ENCODE measurements around the gene RTN4RL1.
"Not testable (repeated sequence)": the region's sequence is repeated elsewhere in the genome, so short reads cannot be mapped to it uniquely, and the experiment has no call there.

The RTN4RL1 gene

GRCh38 chr17:1982793-1983366 lies 42.3 kb downstream of the RTN4RL1 start:
- H3K4ac ChIP-seq (ENCODE audit: low read depth in 1 of 2, low read length in 2 of 2); H3K27ac ChIP-seq (ENCODE audit: low read length, poor library complexity, severe bottlenecking); DNase-seq; H3K4me3 ChIP-seq (ENCODE audit: insufficient read depth in 1 of 2, low read depth in 1 of 2, low read length in 2 of 2); H3K9ac ChIP-seq (ENCODE audit: low read length); H2BK15ac ChIP-seq (ENCODE audit: low read depth, poor library complexity, severe bottlenecking); H4K91ac ChIP-seq (ENCODE audit: low read length); H3K18ac ChIP-seq (ENCODE audit: low read depth in 1 of 2, low read length in 2 of 2); H2BK12ac ChIP-seq (ENCODE audit: low read length in 2 of 2); H3K4me2 ChIP-seq (ENCODE audit: low read length, poor library complexity, severe bottlenecking); H2AK5ac ChIP-seq (ENCODE audit: low read length, severe bottlenecking); H2BK5ac ChIP-seq (ENCODE audit: low read depth, low read length, poor library complexity, severe bottlenecking); H3K79me1 ChIP-seq (replicated peaks; ENCODE audit: low read length, poor library complexity, severe bottlenecking); H3K36me3 ChIP-seq (ENCODE audit: control insufficient read depth in 1 of 2, insufficient read depth in 2 of 2, low read depth in 1 of 2, low read length in 2 of 2); H2BK120ac ChIP-seq (ENCODE audit: low read depth, low read length); H4K8ac ChIP-seq (ENCODE audit: low read length); H2AFZ ChIP-seq (ENCODE audit: low read depth, low read length); H3K9me3 ChIP-seq (ENCODE audit: control insufficient read depth, low read length); H3K23ac ChIP-seq (ENCODE audit: low read length in 2 of 2): not testable (repeated sequence)
- Histone ChIP-seq H3K4me1 (ENCODE audit: control insufficient read depth, insufficient read depth, low read depth, low read length) (peaks cover 44% of the 10 kb centered on the region), H3K14ac (ENCODE audit: low read length in 2 of 2) (peak overlapping the region in 1 of 2 experiments; percentile 74), H3K27me3 (ENCODE audit: control insufficient read depth in 1 of 2, insufficient read depth in 1 of 2, low read length in 2 of 2) (peaks cover 7 to 12% of the 10 kb centered on the region in 2 experiments)
- 76% methylated on average over 12 of the region's 13 CpGs for WGBS

GRCh38 chr17:1980665-1981250 lies 44.4 kb downstream of the RTN4RL1 start:
- Histone ChIP-seq H2AFZ (ENCODE audit: low read depth, low read length) (no peak overlapping the region), H2BK15ac (ENCODE audit: low read depth, poor library complexity, severe bottlenecking) (no peak overlapping the region), H3K4me2 (ENCODE audit: low read length, poor library complexity, severe bottlenecking) (no peak overlapping the region), H3K27ac (ENCODE audit: low read length, poor library complexity, severe bottlenecking) (no peak overlapping the region), H3K9ac (ENCODE audit: low read length) (no peak overlapping the region), H3K4me1 (ENCODE audit: control insufficient read depth, insufficient read depth, low read depth, low read length) (peaks cover 47% of the 10 kb centered on the region), H3K18ac (ENCODE audit: low read depth in 1 of 2, low read length in 2 of 2) (no peak overlapping the region), H3K23ac (ENCODE audit: low read length in 2 of 2) (no peak overlapping the region), H3K4ac (ENCODE audit: low read depth in 1 of 2, low read length in 2 of 2) (no peak overlapping the region), H2BK5ac (ENCODE audit: low read depth, low read length, poor library complexity, severe bottlenecking) (no peak overlapping the region), H4K91ac (ENCODE audit: low read length) (no peak overlapping the region), H3K27me3 (ENCODE audit: control insufficient read depth in 1 of 2, insufficient read depth in 1 of 2, low read length in 2 of 2) (peaks cover 23 to 32% of the 10 kb centered on the region in 2 experiments), H3K14ac (ENCODE audit: low read length in 2 of 2) (no peak overlapping the region), H2BK120ac (ENCODE audit: low read depth, low read length) (no peak overlapping the region), H3K79me1 (replicated peaks; ENCODE audit: low read length, poor library complexity, severe bottlenecking) (no peaks in the 10 kb centered on the region), H3K4me3 (ENCODE audit: insufficient read depth in 1 of 2, low read depth in 1 of 2, low read length in 2 of 2) (no peak overlapping the region), H2AK5ac (ENCODE audit: low read length, severe bottlenecking) (no peak overlapping the region), H3K36me3 (ENCODE audit: control insufficient read depth in 1 of 2, insufficient read depth in 2 of 2, low read depth in 1 of 2, low read length in 2 of 2) (no peaks in the 10 kb centered on the region), H3K9me3 (ENCODE audit: control insufficient read depth, low read length) (no peaks in the 10 kb centered on the region), H4K8ac (ENCODE audit: low read length) (no peak overlapping the region), H2BK12ac (ENCODE audit: low read length in 2 of 2) (no peak overlapping the region)
- 88% methylated on average over 4 of the region's 8 CpGs for WGBS
- no peak for DNase-seq

GRCh38 chr17:1979182-1979985 lies 45.8 kb downstream of the RTN4RL1 start:
- no peak overlapping the region for H2BK5ac ChIP-seq (ENCODE audit: low read depth, low read length, poor library complexity, severe bottlenecking)
- H3K4me3 ChIP-seq (ENCODE audit: insufficient read depth in 1 of 2, low read depth in 1 of 2, low read length in 2 of 2), result no peak overlapping the region
- H3K27me3 ChIP-seq (ENCODE audit: control insufficient read depth in 1 of 2, insufficient read depth in 1 of 2, low read length in 2 of 2), result peaks cover 31 to 45% of the 10 kb centered on the region in 2 experiments
- H3K4me2 ChIP-seq (ENCODE audit: low read length, poor library complexity, severe bottlenecking), result no peak overlapping the region
- peak overlapping the region; percentile 47 for H3K27ac ChIP-seq (ENCODE audit: low read length, poor library complexity, severe bottlenecking)
- no peak overlapping the region for H3K14ac ChIP-seq (ENCODE audit: low read length in 2 of 2)
- no peak overlapping the region for H4K91ac ChIP-seq (ENCODE audit: low read length)
- H4K8ac ChIP-seq (ENCODE audit: low read length), result no peak overlapping the region
- H2AK5ac ChIP-seq (ENCODE audit: low read length, severe bottlenecking), result no peak overlapping the region
- no peak overlapping the region for H2BK120ac ChIP-seq (ENCODE audit: low read depth, low read length)
- H2AFZ ChIP-seq (ENCODE audit: low read depth, low read length), result no peak overlapping the region
- H3K4me1 ChIP-seq (ENCODE audit: control insufficient read depth, insufficient read depth, low read depth, low read length), result peaks cover 47% of the 10 kb centered on the region
- H3K79me1 ChIP-seq (replicated peaks; ENCODE audit: low read length, poor library complexity, severe bottlenecking), result no peaks in the 10 kb centered on the region
- no peak overlapping the region for H3K18ac ChIP-seq (ENCODE audit: low read depth in 1 of 2, low read length in 2 of 2)
- H2BK15ac ChIP-seq (ENCODE audit: low read depth, poor library complexity, severe bottlenecking), result no peak overlapping the region
- no peak overlapping the region for H3K23ac ChIP-seq (ENCODE audit: low read length in 2 of 2)
- H3K4ac ChIP-seq (ENCODE audit: low read depth in 1 of 2, low read length in 2 of 2), result no peak overlapping the region
- no peak overlapping the region for H2BK12ac ChIP-seq (ENCODE audit: low read length in 2 of 2)
- no peak for DNase-seq
- 73% methylated on average over 9 of the region's 11 CpGs for whole genome bisulfite sequencing
- H3K36me3 ChIP-seq (ENCODE audit: control insufficient read depth in 1 of 2, insufficient read depth in 2 of 2, low read depth in 1 of 2, low read length in 2 of 2), result no peaks in the 10 kb centered on the region
- H3K9ac ChIP-seq (ENCODE audit: low read length), result no peak overlapping the region
- no peaks in the 10 kb centered on the region for H3K9me3 ChIP-seq (ENCODE audit: control insufficient read depth, low read length)

- H3K4me2 ChIP-seq (ENCODE audit: low read length, poor library complexity, severe bottlenecking), result no peak overlapping the region
- no peaks in the 10 kb centered on the region for H3K9me3 ChIP-seq (ENCODE audit: control insufficient read depth, low read length)
- H3K4me3 ChIP-seq (ENCODE audit: insufficient read depth in 1 of 2, low read depth in 1 of 2, low read length in 2 of 2), result no peak overlapping the region
- H4K91ac ChIP-seq (ENCODE audit: low read length), result no peak overlapping the region
- no peak for DNase-seq
- H2BK12ac ChIP-seq (ENCODE audit: low read length in 2 of 2), result no peak overlapping the region
- no peak overlapping the region for H3K9ac ChIP-seq (ENCODE audit: low read length)
- H3K79me1 ChIP-seq (replicated peaks; ENCODE audit: low read length, poor library complexity, severe bottlenecking), result no peaks in the 10 kb centered on the region
- H2BK120ac ChIP-seq (ENCODE audit: low read depth, low read length), result no peak overlapping the region
- WGBS, result 83% methylated on average over 12 of the region's 16 CpGs
- H2BK5ac ChIP-seq (ENCODE audit: low read depth, low read length, poor library complexity, severe bottlenecking), result no peak overlapping the region
- no peaks in the 10 kb centered on the region for H3K36me3 ChIP-seq (ENCODE audit: control insufficient read depth in 1 of 2, insufficient read depth in 2 of 2, low read depth in 1 of 2, low read length in 2 of 2)
- H3K27ac ChIP-seq (ENCODE audit: low read length, poor library complexity, severe bottlenecking), result no peak overlapping the region
- H2AK5ac ChIP-seq (ENCODE audit: low read length, severe bottlenecking), result no peak overlapping the region
- H3K4me1 ChIP-seq (ENCODE audit: control insufficient read depth, insufficient read depth, low read depth, low read length), result peaks cover 45% of the 10 kb centered on the region
- no peak overlapping the region for H3K23ac ChIP-seq (ENCODE audit: low read length in 2 of 2)
- no peak overlapping the region for H2AFZ ChIP-seq (ENCODE audit: low read depth, low read length)
- no peak overlapping the region for H4K8ac ChIP-seq (ENCODE audit: low read length)
- no peak overlapping the region for H3K18ac ChIP-seq (ENCODE audit: low read depth in 1 of 2, low read length in 2 of 2)
- H3K4ac ChIP-seq (ENCODE audit: low read depth in 1 of 2, low read length in 2 of 2), result no peak overlapping the region
- no peak overlapping the region for H2BK15ac ChIP-seq (ENCODE audit: low read depth, poor library complexity, severe bottlenecking)
- no peak overlapping the region for H3K14ac ChIP-seq (ENCODE audit: low read length in 2 of 2)
- H3K27me3 ChIP-seq (ENCODE audit: control insufficient read depth in 1 of 2, insufficient read depth in 1 of 2, low read length in 2 of 2), result peaks cover 31 to 46% of the 10 kb centered on the region in 2 experiments
Observed at GRCh38 chr17:1978396-1978949, 46.7 kb downstream of the RTN4RL1 start.

Data from mesenchymal stem cell (in vitro differentiated cells and primary cell).